ENCODE measurements around the gene HLA-DOB.

HLA-DOB gene

GRCh38 chr6:32843331-32843978, 26.7 kb upstream of the HLA-DOB start:
- no peak for DNase-seq (ENCODE audit: low spot score)

GRCh38 chr6:32842690-32843089, 25.9 kb upstream of the HLA-DOB start:
- DNase-seq (ENCODE audit: low spot score): no peak

DNA sequence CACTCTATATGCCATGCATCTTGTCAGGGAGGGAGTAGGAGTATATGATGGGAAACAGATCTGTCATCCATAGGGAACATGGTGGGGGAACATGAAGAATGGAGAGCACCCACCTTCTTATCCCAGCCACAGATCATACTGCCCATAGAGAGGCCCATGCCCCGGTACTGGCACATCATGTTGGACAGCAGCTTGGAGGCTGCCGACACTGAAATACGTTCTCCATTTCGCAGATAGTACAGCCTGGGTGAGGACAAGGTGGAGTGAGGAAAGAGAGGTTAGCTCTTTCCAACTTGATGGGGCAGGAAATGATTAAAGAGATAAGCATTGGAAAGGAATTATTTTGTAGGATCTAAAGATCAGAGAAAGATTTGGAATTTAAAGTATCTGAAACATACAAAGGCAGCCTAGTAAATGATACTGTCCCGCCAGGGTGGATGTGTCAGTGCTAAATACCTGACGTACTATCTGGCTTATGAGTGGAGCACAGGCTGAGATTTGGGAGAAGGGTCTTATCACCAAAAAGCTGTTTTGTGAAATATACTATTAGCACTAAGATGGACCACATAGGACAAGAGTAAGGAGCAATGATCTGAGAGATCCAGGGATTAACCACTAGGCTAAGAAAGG, 25.3 kb upstream of the HLA-DOB start:
- no peak for DNase-seq (ENCODE audit: low spot score)

DNA sequence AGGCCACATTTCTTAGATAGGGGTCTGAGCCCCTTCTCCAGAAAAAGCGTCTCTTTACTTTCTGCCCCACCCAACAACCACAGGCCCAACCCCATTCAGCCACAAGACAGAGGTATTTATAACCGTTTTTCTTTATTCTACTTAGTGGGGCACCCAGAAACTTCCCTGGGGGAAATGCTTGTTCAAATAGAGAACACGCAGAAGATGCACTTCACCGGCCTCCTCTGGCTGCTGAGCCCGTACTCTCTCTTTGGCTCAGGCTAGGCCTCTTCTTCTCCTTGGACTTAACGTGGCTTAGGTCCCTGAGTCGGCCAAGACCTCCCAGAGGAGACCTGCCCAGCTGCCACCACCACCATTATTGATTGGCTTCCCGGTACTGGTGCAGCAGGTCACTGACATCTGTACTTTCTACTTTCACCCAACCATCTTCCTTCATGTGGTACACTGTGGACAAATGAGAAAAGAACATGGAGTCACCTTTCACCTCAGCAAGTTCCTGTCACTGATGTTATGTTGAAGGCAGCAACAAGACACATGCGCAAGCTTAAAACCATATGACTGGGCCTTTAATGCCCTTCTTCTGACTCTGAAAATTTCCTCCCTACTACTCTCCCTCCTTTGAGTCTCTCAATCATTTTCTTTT, 23.9 kb upstream of the HLA-DOB start:
- peak; percentile 86 for DNase-seq (ENCODE audit: low spot score)

- no peak for DNase-seq (ENCODE audit: low spot score)
Observed at GRCh38 chr6:32839356-32839755, 22.6 kb upstream of the HLA-DOB start.

GRCh38 chr6:32838114-32838958, 21.5 kb upstream of the HLA-DOB start, which contains the start of gene TAP2:
Gene TAP2, minus strand, starts transcription at chr6:32838739. Its CDS starts 506 bp downstream, at chr6:32838233.
- peak; percentile 98 for DNase-seq (ENCODE audit: low spot score)

- no peak for DNase-seq (ENCODE audit: low spot score)
Observed at GRCh38 chr6:32837651-32838113, 20.9 kb upstream of the HLA-DOB start.

DNA sequence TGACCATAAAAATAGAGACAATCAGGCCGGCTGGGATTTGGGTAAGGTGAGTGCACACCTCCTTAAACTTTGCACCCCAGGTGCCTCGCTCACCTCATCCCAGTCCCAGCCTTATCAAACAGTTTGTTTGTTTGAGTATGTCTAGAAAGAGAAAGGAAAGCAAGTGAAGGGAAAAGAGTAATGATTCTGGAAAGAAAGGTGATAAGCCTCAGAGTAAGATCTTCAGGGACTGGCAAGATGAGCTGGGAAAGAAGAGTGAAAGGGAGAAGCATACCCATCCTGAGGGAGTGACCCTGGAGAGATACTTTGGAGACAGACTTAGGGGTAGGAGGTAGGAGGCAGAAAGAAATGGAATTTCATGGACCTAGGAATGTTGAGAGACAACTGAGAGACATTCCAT, 20.1 kb upstream of the HLA-DOB start:
- no peak for DNase-seq (ENCODE audit: low spot score)

GRCh38 chr6:32835167-32835893, 18.5 kb upstream of the HLA-DOB start:
- DNase-seq (ENCODE audit: low spot score): no peak

- no peak for DNase-seq (ENCODE audit: low spot score)
Observed at GRCh38 chr6:32833664-32834063, 16.9 kb upstream of the HLA-DOB start.

DNA sequence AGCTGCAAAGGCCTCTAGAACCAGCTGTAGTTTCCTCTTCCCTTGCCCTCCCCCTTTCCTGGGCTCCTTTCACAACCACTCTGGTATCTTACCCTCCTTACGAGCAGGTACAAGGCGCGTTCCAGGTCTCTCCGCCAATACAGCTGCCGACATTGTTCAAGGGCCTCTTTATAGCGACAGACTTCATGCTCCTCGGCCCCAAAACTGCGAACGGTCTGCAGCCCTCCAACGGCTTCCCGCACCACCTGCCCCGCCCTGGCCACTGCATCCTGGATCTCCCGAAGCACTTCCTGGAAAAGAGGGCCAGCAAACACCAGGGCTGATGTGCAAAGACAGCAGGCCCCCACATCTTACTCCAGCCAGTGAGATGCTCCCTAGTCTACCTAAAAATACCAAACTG, 15.7 kb upstream of the HLA-DOB start:
- DNase-seq (ENCODE audit: low spot score): no peak

GRCh38 chr6:32830936-32831335, 14.1 kb upstream of the HLA-DOB start:
- no peak for DNase-seq (ENCODE audit: low spot score)

DNA sequence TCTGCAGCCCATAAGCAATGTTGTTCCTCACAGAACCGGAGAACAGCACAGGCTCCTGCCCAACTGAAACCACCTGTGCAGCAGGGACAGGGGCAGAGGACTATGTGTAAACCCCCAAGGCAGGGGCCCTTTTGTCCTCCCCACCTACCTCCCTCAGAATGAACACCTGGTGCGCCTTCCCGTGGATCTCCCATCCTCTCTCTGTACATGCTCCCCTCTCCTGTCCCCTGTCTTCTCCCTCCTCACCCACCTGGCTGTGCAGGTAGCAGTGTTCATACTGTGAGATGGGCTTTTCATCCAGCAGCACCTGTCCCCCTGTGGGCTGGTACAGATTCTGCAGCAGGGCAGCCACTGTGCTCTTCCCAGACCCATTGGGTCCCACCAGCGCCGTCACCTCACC, 13.2 kb upstream of the HLA-DOB start:
- no peak for DNase-seq (ENCODE audit: low spot score)

GRCh38 chr6:32829495-32829894, 12.7 kb upstream of the HLA-DOB start:
- DNase-seq (ENCODE audit: low spot score): no peak

- no peak for DNase-seq (ENCODE audit: low spot score)
Observed at GRCh38 chr6:32827025-32827424, 10.2 kb upstream of the HLA-DOB start.

- DNase-seq (ENCODE audit: low spot score): no peak
Observed at GRCh38 chr6:32825966-32826365, 9.2 kb upstream of the HLA-DOB start.

DNA sequence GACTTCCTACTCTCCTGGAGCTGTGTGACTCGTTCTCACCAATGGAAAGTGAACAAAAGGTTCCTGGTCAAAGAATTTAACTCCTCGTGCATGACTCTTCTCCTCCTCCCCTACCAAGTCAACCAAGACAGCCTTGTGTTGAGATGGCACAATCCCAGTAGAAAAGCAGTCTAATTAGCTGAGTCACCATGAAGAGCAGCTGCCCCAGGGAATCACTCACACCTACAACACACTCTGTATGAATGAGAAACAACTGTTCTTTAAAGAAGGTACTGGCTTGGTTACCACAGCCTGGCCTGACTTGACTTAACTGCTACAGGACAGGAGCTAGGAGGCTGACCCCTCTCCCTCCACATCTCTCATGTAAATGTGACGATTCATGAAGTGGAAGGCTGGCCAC, 2.9 kb upstream of the HLA-DOB start:
- no peak for DNase-seq (ENCODE audit: low spot score)

DNA sequence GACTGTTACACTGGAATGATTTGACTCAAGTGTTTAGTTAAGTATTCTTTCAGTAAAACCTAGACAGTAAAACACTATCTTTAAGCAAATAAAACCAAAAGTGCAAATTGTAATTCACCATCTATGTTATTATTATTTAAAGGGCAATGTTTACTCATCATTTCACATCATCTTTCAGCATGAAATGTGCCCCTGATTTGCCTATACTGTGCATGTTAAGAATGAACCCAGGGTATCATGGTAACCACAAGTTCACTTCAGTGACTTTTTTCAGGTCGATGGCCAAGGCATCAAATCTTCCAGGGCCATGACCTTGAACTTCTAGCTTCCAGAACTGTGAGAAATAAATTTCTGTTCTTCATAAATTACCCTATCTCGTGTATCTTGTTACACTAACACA, 2.1 kb upstream of the HLA-DOB start:
- DNase-seq (ENCODE audit: low spot score): no peak

DNA sequence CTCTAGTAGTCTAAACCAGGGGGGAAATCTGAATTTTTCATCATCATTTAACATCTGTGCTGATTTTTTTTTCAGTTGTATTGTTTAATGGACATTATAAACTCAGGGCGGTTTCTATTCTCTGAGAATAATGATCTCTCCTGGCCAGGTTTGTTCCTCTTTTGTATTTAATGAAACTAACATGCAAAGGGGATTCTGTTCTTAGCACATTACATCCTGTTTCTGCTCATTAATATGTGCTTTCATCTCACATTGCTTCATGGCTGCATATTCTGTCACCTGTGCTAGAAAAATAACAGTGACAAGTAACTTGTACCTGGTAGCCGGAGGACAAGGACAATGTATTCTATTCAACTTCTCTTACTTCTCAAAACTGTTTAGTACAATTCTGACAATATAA, 806 bp downstream of the HLA-DOB start:
- no peak for DNase-seq (ENCODE audit: low spot score)

- no peak for DNase-seq (ENCODE audit: low spot score)
Observed at GRCh38 chr6:32815115-32815514, 1.7 kb downstream of the HLA-DOB start.

GRCh38 chr6:32814145-32814544, 2.7 kb downstream of the HLA-DOB start:
- DNase-seq (ENCODE audit: low spot score): no peak

GRCh38 chr6:32809171-32809570, 7.6 kb downstream of the HLA-DOB start:
- no peak for DNase-seq (ENCODE audit: low spot score)

Measured in activated CD4-positive, alpha-beta T cell treated with anti-CD3 and anti-CD28 coated beads, Interleukin-2, Interleukin-4, amounts not matched to agents 100 ng/mL and 50 ng/mL, durations not matched to agents 16 hours and 8 hours (primary cell).